ENCODE measurements around the gene TMEM60.

TMEM60 gene

DNA sequence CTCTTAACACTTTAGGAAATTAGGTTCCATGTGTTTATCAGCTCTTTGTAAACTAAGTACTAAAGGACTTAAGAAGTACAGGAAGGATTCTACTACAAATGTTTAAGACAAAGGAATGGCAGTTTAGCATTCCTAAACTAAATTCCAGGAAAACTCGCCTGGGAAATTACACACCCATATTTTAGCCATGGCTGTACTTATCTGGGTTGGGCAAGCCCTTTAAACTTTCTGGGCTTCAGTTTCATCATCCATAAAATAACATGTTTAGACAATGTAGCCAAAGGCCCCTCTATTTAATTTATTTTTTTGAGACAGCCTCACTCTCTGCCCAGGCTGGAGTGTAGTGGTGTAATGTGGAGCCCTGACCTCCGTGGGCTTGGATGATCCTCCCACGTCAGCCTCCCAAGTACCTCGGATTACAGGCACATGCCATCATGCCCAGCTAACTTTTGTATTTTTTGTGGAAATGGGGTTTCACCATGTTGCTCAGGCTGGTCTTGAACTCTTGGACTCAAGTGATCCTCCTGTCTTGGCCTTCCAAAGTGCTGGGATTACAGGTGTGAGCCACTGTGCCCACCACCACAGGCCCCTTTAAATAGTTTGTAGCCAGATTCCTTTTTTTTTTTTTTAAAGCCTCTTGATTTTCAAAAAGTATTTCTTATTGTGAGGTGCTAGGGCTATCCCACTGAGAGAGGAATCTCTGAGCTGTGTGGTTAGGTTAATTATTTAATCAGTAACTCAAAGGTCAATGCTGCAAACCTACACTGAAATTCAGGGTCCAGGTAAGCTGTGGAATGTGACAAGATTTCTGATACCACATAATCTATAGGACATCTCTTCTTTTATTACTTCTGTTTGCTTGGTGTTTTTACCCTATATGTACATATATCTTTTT is 32.1 kb downstream of the TMEM60 start:
- no peak for DNase-seq (ENCODE audit: low spot score)
- no peak overlapping the region for H3K4me3 ChIP-seq
- TF ChIP-seq, protein P1, sequence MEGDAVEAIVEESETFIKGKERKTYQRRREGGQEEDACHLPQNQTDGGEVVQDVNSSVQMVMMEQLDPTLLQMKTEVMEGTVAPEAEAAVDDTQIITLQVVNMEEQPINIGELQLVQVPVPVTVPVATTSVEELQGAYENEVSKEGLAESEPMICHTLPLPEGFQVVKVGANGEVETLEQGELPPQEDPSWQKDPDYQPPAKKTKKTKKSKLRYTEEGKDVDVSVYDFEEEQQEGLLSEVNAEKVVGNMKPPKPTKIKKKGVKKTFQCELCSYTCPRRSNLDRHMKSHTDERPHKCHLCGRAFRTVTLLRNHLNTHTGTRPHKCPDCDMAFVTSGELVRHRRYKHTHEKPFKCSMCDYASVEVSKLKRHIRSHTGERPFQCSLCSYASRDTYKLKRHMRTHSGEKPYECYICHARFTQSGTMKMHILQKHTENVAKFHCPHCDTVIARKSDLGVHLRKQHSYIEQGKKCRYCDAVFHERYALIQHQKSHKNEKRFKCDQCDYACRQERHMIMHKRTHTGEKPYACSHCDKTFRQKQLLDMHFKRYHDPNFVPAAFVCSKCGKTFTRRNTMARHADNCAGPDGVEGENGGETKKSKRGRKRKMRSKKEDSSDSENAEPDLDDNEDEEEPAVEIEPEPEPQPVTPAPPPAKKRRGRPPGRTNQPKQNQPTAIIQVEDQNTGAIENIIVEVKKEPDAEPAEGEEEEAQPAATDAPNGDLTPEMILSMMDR (IDR thresholded peaks at IDR 0.05), result no peak
- no peak overlapping the region for H3K27ac ChIP-seq

DNA sequence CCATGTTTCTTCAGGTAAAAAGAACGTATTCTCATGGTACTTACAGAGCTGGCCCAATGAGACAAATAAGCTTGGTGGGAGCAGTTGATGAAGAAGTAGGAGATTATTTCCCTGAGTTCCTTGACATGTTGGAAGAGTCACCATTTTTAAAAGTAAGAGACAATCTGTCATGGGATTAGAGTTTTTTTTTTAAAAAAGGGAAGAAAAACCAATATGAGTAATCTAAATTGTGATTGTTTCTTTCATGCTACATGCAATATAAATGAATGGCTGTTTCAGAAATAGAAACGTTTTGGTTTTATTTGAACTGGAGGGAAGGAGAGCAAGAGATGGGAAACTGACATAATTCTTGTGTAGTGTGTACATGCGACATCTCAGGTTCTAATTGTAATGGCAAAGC is 32.8 kb downstream of the TMEM60 start:
- Histone ChIP-seq H3K4me3 (no peak overlapping the region), H3K27ac (no peak overlapping the region)
- TF ChIP-seq, protein P1 (IDR thresholded peaks at IDR 0.05), result no peak
- no peak for DNase-seq (ENCODE audit: low spot score)

DNA sequence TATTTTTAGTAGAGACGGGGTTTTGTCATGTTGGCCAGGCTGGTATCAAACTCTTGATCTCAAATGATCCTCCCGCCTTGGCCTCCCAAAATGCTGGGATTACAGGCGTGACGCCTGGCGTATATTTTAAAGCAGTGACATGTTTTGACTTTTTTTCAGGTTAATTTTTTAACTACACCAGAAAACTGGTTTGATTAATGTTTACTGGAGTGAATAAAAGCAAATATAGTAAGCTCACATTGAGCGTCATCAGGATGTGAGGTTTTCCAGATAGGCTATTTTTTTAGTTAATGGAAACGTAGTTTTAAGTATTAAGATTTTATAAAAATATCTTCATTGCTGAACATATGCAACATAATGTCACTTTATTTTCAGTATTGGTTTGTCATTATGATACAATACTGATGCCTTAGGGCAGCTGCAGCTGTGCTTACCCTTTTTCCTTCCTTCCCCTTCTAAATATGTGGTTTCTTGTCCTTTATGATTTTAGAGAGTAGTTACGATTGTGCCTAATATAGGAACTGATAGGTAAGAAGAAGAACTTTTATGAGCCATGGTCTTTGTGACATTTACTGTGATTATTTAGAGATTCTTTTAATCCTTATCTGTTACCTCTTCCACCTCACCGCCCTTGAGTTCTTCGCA is 37.3 kb downstream of the TMEM60 start:
- TF ChIP-seq, protein P1 (IDR thresholded peaks at IDR 0.05), result no peak
- Histone ChIP-seq H3K4me3 (no peak overlapping the region), H3K27ac (no peak overlapping the region)
- no peak for DNase-seq (ENCODE audit: low spot score)

DNA sequence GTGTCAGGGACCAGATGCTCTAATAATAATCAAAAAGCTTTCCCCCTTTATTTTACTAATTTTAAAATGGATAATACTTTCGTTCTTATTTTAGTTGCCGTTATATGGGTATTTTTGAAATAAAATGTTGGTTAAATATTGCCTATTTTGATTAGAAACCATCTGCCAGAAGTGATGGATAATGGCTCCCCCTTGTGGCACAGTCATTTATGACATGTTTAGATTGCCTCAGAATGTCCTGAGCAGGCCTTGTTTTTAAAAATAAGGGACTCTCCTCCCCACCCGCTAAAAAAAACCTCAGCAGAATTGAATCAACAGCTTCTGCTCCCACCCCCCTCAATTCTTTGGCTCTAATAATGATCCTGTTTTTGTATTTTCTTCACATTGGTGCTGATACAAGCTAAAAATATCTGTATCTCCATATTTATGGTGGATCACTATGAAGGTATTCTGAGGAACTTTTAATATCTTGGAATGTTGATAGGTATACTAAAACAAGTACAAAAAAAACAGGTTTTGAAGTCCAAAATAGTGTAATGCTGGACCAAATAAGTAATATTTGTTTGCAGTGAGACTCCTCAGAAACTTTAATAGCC is 38.8 kb downstream of the TMEM60 start:
- Histone ChIP-seq H3K4me3 (no peak overlapping the region), H3K27ac (no peak overlapping the region)
- no peak for DNase-seq (ENCODE audit: low spot score)
- TF ChIP-seq, protein P1 (IDR thresholded peaks at IDR 0.05), result peak; percentile 55

DNA sequence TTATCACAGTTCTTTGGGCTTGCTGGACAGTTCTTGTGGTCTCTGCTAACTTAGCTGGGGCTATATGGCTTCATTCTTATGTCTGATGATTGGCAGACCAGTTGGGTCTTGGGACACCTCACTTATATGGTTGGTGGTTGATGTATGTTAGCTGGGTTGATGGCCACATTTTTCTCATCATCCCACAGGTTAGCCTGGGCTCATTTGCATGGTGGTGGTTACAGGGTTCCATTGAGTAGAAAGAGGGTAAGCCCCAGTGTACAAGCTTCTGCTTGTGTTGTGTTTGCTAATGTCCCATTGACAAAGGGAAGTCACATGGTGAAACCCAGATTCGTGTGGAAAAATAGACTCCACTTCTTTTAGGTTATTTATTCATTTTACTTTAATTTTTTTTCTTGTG is 40.6 kb downstream of the TMEM60 start:
- H3K27ac ChIP-seq, result no peak overlapping the region
- TF ChIP-seq, protein P1 (IDR thresholded peaks at IDR 0.05), result no peak
- H3K4me3 ChIP-seq, result no peak overlapping the region
- no peak for DNase-seq (ENCODE audit: low spot score)

DNA sequence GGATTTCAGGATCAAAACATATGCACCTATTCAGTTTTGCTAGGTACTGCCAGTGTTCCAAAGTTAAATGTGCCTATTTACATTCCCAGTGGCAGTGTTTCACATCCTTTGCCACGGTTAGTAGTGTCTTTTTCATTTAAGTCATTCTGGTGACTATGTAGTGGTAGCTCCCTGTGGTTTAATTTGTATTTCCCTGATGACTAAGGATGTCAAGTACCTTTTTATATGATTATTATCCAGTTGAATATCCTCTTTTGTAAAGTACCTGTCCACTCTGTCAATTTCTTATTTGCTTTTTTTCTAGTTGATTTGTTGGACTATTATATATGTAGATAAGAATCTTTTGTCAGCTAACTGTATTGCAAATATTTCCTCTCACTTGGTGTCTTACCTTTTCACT is 45.1 kb downstream of the TMEM60 start:
- Histone ChIP-seq H3K27ac (no peak overlapping the region), H3K4me3 (no peak overlapping the region)
- no peak for DNase-seq (ENCODE audit: low spot score)
- TF ChIP-seq, protein P1 (IDR thresholded peaks at IDR 0.05), result no peak

Measured in coronary artery (tissue), 2 donors.